B cell (primary cell): Measurements from ENCODE around the gene ULK4.

Source experiments
- EZH2 ChIP-seq: IDR thresholded peaks from 2 replicates; pipeline ENCODE4 v1.6.1; 2012; ENCODE audit warnings: borderline replicate concordance, low read depth, mild to moderate bottlenecking, moderate library complexity, low read length; ENCODE audit not compliant: insufficient read depth, poor library complexity, severe bottlenecking
- TF ChIP-seq, protein P1 (sequence below): fragments of 200-600 bp; IDR thresholded peaks from one replicate; pipeline ENCODE4 v1.8.0; 2022; ENCODE audit warnings: antibody characterized with exemption, mild to moderate bottlenecking

DNA sequence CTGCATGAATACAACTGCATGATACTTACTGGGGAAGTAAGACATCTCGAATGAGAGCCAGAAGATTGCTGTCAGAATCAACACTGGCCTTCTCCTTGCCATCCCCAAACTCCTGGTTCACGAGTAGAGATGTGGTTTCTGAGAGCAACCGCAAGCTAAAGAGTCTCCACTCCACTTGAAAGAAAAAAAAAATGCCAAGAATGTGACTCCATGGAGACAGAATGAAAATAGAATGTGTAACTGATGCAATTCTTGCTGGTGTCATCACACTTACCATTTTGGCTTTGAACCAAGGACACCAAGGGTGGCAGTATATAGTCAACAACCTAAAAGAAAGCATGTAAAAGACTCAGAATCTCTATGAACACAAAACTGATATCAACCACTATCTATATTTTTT, 280.4 kb downstream of the ULK4 start:
- TF ChIP-seq, protein P1, sequence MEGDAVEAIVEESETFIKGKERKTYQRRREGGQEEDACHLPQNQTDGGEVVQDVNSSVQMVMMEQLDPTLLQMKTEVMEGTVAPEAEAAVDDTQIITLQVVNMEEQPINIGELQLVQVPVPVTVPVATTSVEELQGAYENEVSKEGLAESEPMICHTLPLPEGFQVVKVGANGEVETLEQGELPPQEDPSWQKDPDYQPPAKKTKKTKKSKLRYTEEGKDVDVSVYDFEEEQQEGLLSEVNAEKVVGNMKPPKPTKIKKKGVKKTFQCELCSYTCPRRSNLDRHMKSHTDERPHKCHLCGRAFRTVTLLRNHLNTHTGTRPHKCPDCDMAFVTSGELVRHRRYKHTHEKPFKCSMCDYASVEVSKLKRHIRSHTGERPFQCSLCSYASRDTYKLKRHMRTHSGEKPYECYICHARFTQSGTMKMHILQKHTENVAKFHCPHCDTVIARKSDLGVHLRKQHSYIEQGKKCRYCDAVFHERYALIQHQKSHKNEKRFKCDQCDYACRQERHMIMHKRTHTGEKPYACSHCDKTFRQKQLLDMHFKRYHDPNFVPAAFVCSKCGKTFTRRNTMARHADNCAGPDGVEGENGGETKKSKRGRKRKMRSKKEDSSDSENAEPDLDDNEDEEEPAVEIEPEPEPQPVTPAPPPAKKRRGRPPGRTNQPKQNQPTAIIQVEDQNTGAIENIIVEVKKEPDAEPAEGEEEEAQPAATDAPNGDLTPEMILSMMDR, result no peak
- no peak for TF ChIP-seq EZH2
